Body of pancreas (tissue), 4 donors: ENCODE results near the gene HMHB1. TPM values are rescaled to one million over a fixed set of nuclear protein-coding genes. Genes with fewer than 3 reads are reported as not detected.
"Not testable (repeated sequence)": the region's sequence is repeated elsewhere in the genome, so short reads cannot be mapped to it uniquely, and the experiment has no call there.

Source experiments
- ATAC-seq: fragments of 150-250 bp; one replicate; pipeline ENCODE4 v1.9.1; 2016
- DNase-seq, 4 donors: peaks; one replicate each; pipeline ENCODE4 v3.0.0-alpha.2; 2019
- H3K27ac ChIP-seq, 4 donors: fragments of 200-600 bp; sonication (generic); 1 replicate in 3 of 4; 2 replicates in 1 of 4; pipeline versions ENCODE4 v1.5.1 to v1.6.1; 2016 to 2019; ENCODE audit warnings: mild to moderate bottlenecking in 1 of 4, mixed read lengths in 1 of 4, moderate library complexity in 1 of 4
- H3K27me3 ChIP-seq, 2 donors: fragments of 200-600 bp; sonication (generic); one replicate each; pipeline ENCODE4 v1.6.0; 2016; ENCODE audit warnings: mild to moderate bottlenecking in 1 of 2
- H3K36me3 ChIP-seq, 2 donors: fragments of 200-600 bp; sonication (generic); replicated peaks in 1 of 2; 2 replicates each; pipeline ENCODE4 v1.5.1; 2016; ENCODE audit warnings: low read depth in 2 of 2; ENCODE audit not compliant: insufficient read depth in 1 of 2
- H3K4me1 ChIP-seq: fragments of 200-600 bp; sonication (generic); one replicate; pipeline ENCODE4 v1.6.0; 2016
- H3K4me3 ChIP-seq, 2 donors: fragments of 200-600 bp; sonication (generic); 1 replicate in 1 of 2; 2 replicates in 1 of 2; pipeline ENCODE4 v1.5.1; 2016 to 2019
- H3K9me3 ChIP-seq, 3 donors: fragments of 200-600 bp; sonication (generic); 1 replicate in 2 of 3; 2 replicates in 1 of 3; pipeline ENCODE4 v1.5.1; 2016
- POLR2A ChIP-seq, 3 donors: fragments of 450-650 bp; IDR thresholded peaks; one replicate each; pipeline ENCODE4 v1.6.1; 2016; ENCODE audit warnings: antibody characterized with exemption in 3 of 3, mild to moderate bottlenecking in 2 of 3
- WGBS, 2 donors: methylation state at CpG; one replicate each; pipeline ENCODE4 v1.1.5; 2017; 5-methylcytosine and 5-hydroxymethylcytosine counted together
- intact Hi-C: fragments of 100-400 bp; cut with DNase I; formaldehyde crosslinking; loops from one replicate; pipeline ENCODE4 v1.15.1; 2023
- total RNA-seq, 2 donors: library from RNA; depleted of rRNA; stranded (reverse); fragments of >200 nt; gene quantifications; one replicate each; pipeline ENCODE4 v1.1.0, GENCODE V29; 2016
- TF ChIP-seq, protein P1 (sequence below), 7 experiments: fragments of 450-650 bp in 4 of 7; fragments of 200-600 bp in 3 of 7; sonication (generic) in 3 of 7; IDR thresholded peaks; one replicate each; pipeline ENCODE4 v1.5.1; 2016 to 2019; ENCODE audit warnings: antibody characterized with exemption in 7 of 7

HMHB1 gene
- total RNA-seq, 2 donors from 2014 or later = not detected

DNA sequence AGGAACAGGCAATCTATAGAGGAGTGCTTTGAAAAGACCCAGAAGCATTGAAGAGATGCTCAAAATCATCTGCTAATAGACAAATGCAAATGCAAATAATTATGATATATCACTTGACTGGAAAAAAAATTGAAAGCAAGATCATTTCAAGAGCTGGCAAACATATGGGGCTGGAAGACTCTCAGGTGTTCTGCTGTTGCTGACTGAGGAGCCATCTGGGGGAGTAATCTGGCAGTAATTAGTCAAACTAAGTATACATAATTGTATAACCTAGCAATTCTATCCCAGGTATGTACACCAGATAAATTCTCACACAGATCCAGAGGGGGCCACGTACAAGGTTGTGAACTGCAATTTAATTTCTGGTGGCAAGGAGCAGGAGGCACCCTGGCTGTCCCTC, 4.6 kb upstream of the HMHB1 start:
- no peaks in the 10 kb centered on the region for H3K9me3 ChIP-seq
- WGBS, 2 donors = 43 to 50% methylated on average over 1 of the region's 1 CpG
- intact Hi-C loops = no loop called here
- H3K4me3 ChIP-seq = no peak overlapping the region
- no peak for DNase-seq
- no peaks in the 10 kb centered on the region for H3K4me1 ChIP-seq
- no peak for TF ChIP-seq POLR2A (IDR thresholded peaks at IDR 0.05)
- TF ChIP-seq, protein P1, sequence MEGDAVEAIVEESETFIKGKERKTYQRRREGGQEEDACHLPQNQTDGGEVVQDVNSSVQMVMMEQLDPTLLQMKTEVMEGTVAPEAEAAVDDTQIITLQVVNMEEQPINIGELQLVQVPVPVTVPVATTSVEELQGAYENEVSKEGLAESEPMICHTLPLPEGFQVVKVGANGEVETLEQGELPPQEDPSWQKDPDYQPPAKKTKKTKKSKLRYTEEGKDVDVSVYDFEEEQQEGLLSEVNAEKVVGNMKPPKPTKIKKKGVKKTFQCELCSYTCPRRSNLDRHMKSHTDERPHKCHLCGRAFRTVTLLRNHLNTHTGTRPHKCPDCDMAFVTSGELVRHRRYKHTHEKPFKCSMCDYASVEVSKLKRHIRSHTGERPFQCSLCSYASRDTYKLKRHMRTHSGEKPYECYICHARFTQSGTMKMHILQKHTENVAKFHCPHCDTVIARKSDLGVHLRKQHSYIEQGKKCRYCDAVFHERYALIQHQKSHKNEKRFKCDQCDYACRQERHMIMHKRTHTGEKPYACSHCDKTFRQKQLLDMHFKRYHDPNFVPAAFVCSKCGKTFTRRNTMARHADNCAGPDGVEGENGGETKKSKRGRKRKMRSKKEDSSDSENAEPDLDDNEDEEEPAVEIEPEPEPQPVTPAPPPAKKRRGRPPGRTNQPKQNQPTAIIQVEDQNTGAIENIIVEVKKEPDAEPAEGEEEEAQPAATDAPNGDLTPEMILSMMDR (IDR thresholded peaks at IDR 0.05) = no peak
- no peaks in the 10 kb centered on the region for H3K27me3 ChIP-seq
- no peak for ATAC-seq
- no peak overlapping the region for H3K27ac ChIP-seq
- no peaks in the 10 kb centered on the region for H3K36me3 ChIP-seq

DNA sequence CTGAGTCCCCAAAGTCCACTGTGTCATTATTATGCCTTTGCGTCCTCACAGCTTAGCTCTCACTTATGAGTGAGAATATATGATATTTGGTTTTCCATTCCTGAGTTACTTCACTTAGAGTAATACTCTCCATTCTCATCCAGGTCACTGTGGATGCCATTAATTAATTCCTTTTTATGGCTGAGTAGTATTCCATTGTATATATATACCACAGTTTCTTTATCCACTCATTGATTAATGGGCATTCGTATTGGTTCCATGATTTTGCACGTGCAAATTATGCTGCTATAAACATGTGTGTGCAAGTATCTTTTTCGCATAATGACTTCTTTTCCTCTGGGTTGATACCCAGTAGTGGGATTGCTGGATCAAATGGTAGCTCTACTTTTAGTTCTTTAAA, 4.4 kb downstream of the HMHB1 start:
- H3K27ac ChIP-seq, DNase-seq, H3K36me3 ChIP-seq, H3K27me3 ChIP-seq, H3K9me3 ChIP-seq, H3K4me1 ChIP-seq, H3K4me3 ChIP-seq, ATAC-seq, intact Hi-C loops: not testable (repeated sequence)
- WGBS, 2 donors = 90 to 91% methylated on average over 4 of the region's 4 CpGs

DNA sequence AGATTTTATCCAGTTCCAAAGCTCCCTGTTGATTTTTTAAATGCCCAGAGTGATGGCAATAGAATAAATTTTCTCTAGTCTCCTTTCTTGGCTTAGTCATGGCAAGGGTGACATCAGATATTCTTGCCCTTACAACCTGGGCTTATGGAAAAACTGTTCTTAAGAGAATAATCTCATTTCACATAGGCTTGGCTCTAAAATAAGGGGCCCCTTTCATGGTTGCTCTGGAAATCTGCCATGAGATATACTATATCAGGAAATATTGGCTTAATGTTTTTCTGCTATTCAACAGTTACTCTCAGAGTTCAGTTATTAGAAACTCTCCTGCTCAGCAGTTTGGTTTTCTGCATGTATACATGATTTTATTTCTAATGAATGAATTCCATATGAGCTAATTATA, 7.8 kb downstream of the HMHB1 start:
- intact Hi-C loops = no loop called here
- Histone ChIP-seq H3K36me3 (no peaks in the 10 kb centered on the region), H3K4me1 (no peaks in the 10 kb centered on the region), H3K27ac (no peak overlapping the region), H3K27me3 (no peaks in the 10 kb centered on the region), H3K4me3 (no peak overlapping the region), H3K9me3 (no peaks in the 10 kb centered on the region)
- DNase-seq (no peak), ATAC-seq (no peak)
- no peak for TF ChIP-seq POLR2A (IDR thresholded peaks at IDR 0.05)
- TF ChIP-seq, protein P1 (IDR thresholded peaks at IDR 0.05) = no peak

DNA sequence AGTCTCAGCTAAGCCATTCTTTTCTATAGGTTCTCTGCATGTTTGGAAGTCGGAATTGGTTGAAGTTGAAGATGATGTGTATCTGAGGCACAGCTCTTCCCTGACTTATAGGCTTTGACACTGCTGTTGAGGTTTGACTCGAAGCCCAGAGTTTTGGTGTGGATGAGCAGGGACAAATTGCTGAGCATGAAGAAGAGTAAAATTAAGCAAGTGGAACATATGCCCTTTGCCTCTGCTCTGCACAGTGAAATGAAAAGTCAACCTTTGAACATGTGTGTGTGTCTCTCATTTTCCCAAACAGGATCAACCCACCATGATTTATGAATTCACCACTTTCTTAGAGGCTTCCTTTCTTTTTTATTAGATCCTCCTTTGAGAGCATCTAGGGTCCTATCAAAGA, 8.5 kb downstream of the HMHB1 start:
- no peaks in the 10 kb centered on the region for H3K9me3 ChIP-seq
- no peaks in the 10 kb centered on the region for H3K36me3 ChIP-seq
- intact Hi-C loops = no loop called here
- H3K27ac ChIP-seq = no peak overlapping the region
- ATAC-seq (no peak), DNase-seq (no peak)
- TF ChIP-seq, protein P1 (IDR thresholded peaks at IDR 0.05) = no peak
- no peak for TF ChIP-seq POLR2A (IDR thresholded peaks at IDR 0.05)
- no peaks in the 10 kb centered on the region for H3K4me1 ChIP-seq
- no peaks in the 10 kb centered on the region for H3K27me3 ChIP-seq
- no peak overlapping the region for H3K4me3 ChIP-seq
- 79 to 87% methylated on average over 2 of the region's 2 CpGs for WGBS, 2 donors

DNA sequence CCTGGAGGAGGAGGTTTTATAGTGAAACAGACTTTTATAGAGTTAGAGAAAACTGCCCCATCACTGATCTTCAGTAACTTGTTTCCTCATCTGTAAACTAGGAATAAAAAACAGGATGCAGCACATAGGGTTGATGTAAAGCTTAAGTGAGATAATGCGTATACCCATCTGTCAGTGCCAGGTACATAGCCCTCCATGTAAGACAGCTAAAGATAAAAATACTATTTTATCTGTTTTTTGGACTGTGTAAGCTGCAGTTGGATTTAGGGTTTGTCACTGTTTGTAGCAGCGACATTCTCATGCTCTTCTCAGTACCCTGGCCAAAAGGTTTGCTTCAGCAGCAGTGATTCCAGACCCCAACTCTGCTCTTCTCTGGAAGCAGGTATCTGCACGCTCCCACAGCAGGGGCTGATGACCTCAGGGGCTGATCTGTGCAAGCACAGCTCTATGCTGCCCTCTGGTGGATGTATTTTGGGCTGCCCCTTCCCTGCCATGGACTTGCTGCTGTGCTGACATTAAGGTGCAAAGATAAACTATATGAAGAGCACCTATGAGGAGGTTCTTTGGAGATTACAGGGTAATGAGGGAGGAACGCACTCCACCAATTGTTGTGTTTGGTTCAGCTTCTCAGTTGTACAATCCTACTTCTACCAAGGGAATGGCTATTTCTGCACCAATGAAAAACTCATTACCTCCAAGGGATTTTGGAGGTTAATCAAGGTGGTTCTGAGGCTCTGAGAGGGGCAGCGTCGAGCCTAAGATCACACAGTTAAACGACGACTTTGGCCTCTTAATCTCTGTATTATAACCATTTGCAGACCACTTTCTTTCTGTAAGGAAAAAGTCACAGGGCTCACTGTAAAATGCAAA, 13.1 kb downstream of the HMHB1 start:
- intact Hi-C loops = no loop called here
- ATAC-seq = peak; percentile 90

More for the DNA sequence above, 13.1 kb downstream of the HMHB1 start:
- H3K27ac ChIP-seq = no peak overlapping the region
- H3K27me3 ChIP-seq = no peaks in the 10 kb centered on the region
- H3K9me3 ChIP-seq = no peaks in the 10 kb centered on the region
- WGBS, 2 donors = 22 to 24% methylated on average over 7 to 8 of the region's 8 CpGs
- no peaks in the 10 kb centered on the region for H3K36me3 ChIP-seq
- no peaks in the 10 kb centered on the region for H3K4me1 ChIP-seq
- DNase-seq = peak; percentile 84 to 90 (median 85)
- TF ChIP-seq POLR2A (IDR thresholded peaks at IDR 0.05) = no peak
- TF ChIP-seq, protein P1 (IDR thresholded peaks at IDR 0.05) = peak; percentile 84 to 95 (median 91)
- no peak overlapping the region for H3K4me3 ChIP-seq
